DMS114 treated with DMSO at 0.1 percent for 48 hours (cell line): ENCODE data around the gene ZNF521.

Source experiments
- DNase-seq: peaks from one replicate; lab custom pipeline; 2025; ENCODE audit not compliant: unreplicated experiment; lab: John Stamatoyannopoulos, UW

The ZNF521 gene

GRCh38 chr18:25335676-25336075 is 16.3 kb downstream of the ZNF521 start:
- DNase-seq, result no peak

GRCh38 chr18:25335062-25335461 is 16.9 kb downstream of the ZNF521 start:
- DNase-seq, result no peak

- no peak for DNase-seq
Measured at GRCh38 chr18:25334588-25334987, 17.4 kb downstream of the ZNF521 start.

GRCh38 chr18:25332002-25332401 is 20.0 kb downstream of the ZNF521 start:
- DNase-seq, result no peak

- DNase-seq, result no peak
Measured at GRCh38 chr18:25329783-25330182, 22.2 kb downstream of the ZNF521 start.

- no peak for DNase-seq
Measured at GRCh38 chr18:25327584-25327983, 24.4 kb downstream of the ZNF521 start.

- DNase-seq, result no peak
Measured at GRCh38 chr18:25326361-25326952, 25.5 kb downstream of the ZNF521 start.

GRCh38 chr18:25322806-25323205 is 29.2 kb downstream of the ZNF521 start:
- DNase-seq, result no peak

- DNase-seq, result no peak
Measured at GRCh38 chr18:25316381-25317018, 35.5 kb downstream of the ZNF521 start.

GRCh38 chr18:25314838-25315190 is 37.2 kb downstream of the ZNF521 start:
- no peak for DNase-seq

GRCh38 chr18:25314151-25314837 is 37.7 kb downstream of the ZNF521 start:
- no peak for DNase-seq

- no peak for DNase-seq
Measured at GRCh38 chr18:25313268-25313667, 38.7 kb downstream of the ZNF521 start.

GRCh38 chr18:25310045-25310444 is 41.9 kb downstream of the ZNF521 start:
- no peak for DNase-seq

GRCh38 chr18:25308381-25308780 is 43.6 kb downstream of the ZNF521 start:
- DNase-seq, result no peak

GRCh38 chr18:25307192-25307591 is 44.8 kb downstream of the ZNF521 start:
- DNase-seq, result no peak

GRCh38 chr18:25306671-25307070 is 45.3 kb downstream of the ZNF521 start:
- DNase-seq, result no peak

GRCh38 chr18:25305584-25305983 is 46.4 kb downstream of the ZNF521 start:
- no peak for DNase-seq

GRCh38 chr18:25300492-25300891 is 51.5 kb downstream of the ZNF521 start:
- no peak for DNase-seq

- no peak for DNase-seq
Measured at GRCh38 chr18:25299426-25300300, 52.3 kb downstream of the ZNF521 start.

GRCh38 chr18:25298853-25299274 is 53.1 kb downstream of the ZNF521 start:
- DNase-seq, result no peak

- no peak for DNase-seq
Measured at GRCh38 chr18:25295624-25296138, 56.3 kb downstream of the ZNF521 start.
